ENCODE measurements around the gene KLHDC3.
"Not testable (repeated sequence)": the region's sequence is repeated elsewhere in the genome, so short reads cannot be mapped to it uniquely, and the experiment has no call there.

KLHDC3 gene

GRCh38 chr6:43029120-43029519 lies 15.1 kb downstream of the KLHDC3 start:
- DNase-seq (ENCODE audit: low spot score): no peak

GRCh38 chr6:43032326-43032725 lies 18.3 kb downstream of the KLHDC3 start:
- DNase-seq (ENCODE audit: low spot score): no peak

- no peak for DNase-seq (ENCODE audit: low spot score)
Measured at GRCh38 chr6:43033496-43034189, 19.6 kb downstream of the KLHDC3 start.

- no peak for DNase-seq (ENCODE audit: low spot score)
Measured at GRCh38 chr6:43034190-43034525, 20.1 kb downstream of the KLHDC3 start.

- DNase-seq (ENCODE audit: low spot score): no peak
Measured at GRCh38 chr6:43035495-43036194, 21.6 kb downstream of the KLHDC3 start.

- DNase-seq (ENCODE audit: low spot score): no peak
Measured at GRCh38 chr6:43036712-43037111, 22.7 kb downstream of the KLHDC3 start.

GRCh38 chr6:43037197-43037596 lies 23.1 kb downstream of the KLHDC3 start:
- no peak for DNase-seq (ENCODE audit: low spot score)

GRCh38 chr6:43037706-43038105 lies 23.7 kb downstream of the KLHDC3 start:
- no peak for DNase-seq (ENCODE audit: low spot score)

GRCh38 chr6:43038727-43039126 lies 24.7 kb downstream of the KLHDC3 start:
- no peak for DNase-seq (ENCODE audit: low spot score)

GRCh38 chr6:43040542-43041257 lies 26.7 kb downstream of the KLHDC3 start:
- no peak for DNase-seq (ENCODE audit: low spot score)

- not testable (repeated sequence) for DNase-seq (ENCODE audit: low spot score)
Measured at GRCh38 chr6:43041475-43041874, 27.4 kb downstream of the KLHDC3 start.

GRCh38 chr6:43043310-43043709 lies 29.3 kb downstream of the KLHDC3 start:
- DNase-seq (ENCODE audit: low spot score): no peak

GRCh38 chr6:43045371-43045930 lies 31.4 kb downstream of the KLHDC3 start:
- no peak for DNase-seq (ENCODE audit: low spot score)

GRCh38 chr6:43047998-43048397 lies 33.9 kb downstream of the KLHDC3 start:
- DNase-seq (ENCODE audit: low spot score): no peak

GRCh38 chr6:43050981-43051380 lies 36.9 kb downstream of the KLHDC3 start:
- no peak for DNase-seq (ENCODE audit: low spot score)

- no peak for DNase-seq (ENCODE audit: low spot score)
Measured at GRCh38 chr6:43052225-43052841, 38.3 kb downstream of the KLHDC3 start.

GRCh38 chr6:43052842-43053544 lies 38.9 kb downstream of the KLHDC3 start:
- peak; percentile 39 for DNase-seq (ENCODE audit: low spot score)

- peak; percentile 99 for DNase-seq (ENCODE audit: low spot score)
Measured at GRCh38 chr6:43053545-43054205, 39.6 kb downstream of the KLHDC3 start, which contains the start of gene CUL7. Gene CUL7, minus strand, starts transcription at chr6:43053851. Its CDS starts 1,063 bp downstream, at chr6:43052788.

- DNase-seq (ENCODE audit: low spot score): no peak
Measured at GRCh38 chr6:43054206-43054943, 40.3 kb downstream of the KLHDC3 start.

- DNase-seq (ENCODE audit: low spot score): no peak
Measured at GRCh38 chr6:43055966-43056365, 41.9 kb downstream of the KLHDC3 start.
